Activated CD8-positive, alpha-beta memory T cell treated with anti-CD3 and anti-CD28 coated beads, Interleukin-2, amount 50 U/mL, for 24 hours (primary cell): ENCODE results near the gene FIZ1.
A peak's percentile ranks its signal among the peaks of the same experiment; 100 is the strongest.

Experiments
- DNase-seq: peaks from one replicate; pipeline ENCODE4 v3.0.0-alpha.2; 2020; ENCODE audit errors: extremely low read depth

The FIZ1 gene, protein sequence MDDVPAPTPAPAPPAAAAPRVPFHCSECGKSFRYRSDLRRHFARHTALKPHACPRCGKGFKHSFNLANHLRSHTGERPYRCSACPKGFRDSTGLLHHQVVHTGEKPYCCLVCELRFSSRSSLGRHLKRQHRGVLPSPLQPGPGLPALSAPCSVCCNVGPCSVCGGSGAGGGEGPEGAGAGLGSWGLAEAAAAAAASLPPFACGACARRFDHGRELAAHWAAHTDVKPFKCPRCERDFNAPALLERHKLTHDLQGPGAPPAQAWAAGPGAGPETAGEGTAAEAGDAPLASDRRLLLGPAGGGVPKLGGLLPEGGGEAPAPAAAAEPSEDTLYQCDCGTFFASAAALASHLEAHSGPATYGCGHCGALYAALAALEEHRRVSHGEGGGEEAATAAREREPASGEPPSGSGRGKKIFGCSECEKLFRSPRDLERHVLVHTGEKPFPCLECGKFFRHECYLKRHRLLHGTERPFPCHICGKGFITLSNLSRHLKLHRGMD

DNA sequence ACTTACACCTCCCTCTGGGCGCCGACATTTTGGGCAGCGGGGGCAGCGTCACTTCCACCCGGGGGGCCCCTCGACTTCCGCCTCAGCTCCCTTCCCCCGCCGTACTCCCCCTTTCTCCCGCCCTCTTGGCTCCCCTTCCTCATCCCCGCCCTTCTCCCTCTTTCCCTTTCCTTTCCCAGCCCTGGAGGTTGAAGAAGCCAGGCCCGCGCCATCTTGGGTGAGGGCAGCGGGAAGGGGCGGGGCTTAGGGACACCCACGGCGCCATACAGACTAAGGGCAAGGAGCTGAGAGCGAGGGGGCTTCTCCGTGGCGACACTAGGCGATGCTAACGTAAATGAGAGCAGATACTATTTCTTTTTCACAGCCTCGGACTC is at the start of gene FIZ1:
Gene FIZ1, minus strand, starts transcription at position 50 of the 374 bp plus-strand sequence. CDS start 1,652 bp downstream, outside the sequence.
- peak; percentile 94 for DNase-seq

DNA sequence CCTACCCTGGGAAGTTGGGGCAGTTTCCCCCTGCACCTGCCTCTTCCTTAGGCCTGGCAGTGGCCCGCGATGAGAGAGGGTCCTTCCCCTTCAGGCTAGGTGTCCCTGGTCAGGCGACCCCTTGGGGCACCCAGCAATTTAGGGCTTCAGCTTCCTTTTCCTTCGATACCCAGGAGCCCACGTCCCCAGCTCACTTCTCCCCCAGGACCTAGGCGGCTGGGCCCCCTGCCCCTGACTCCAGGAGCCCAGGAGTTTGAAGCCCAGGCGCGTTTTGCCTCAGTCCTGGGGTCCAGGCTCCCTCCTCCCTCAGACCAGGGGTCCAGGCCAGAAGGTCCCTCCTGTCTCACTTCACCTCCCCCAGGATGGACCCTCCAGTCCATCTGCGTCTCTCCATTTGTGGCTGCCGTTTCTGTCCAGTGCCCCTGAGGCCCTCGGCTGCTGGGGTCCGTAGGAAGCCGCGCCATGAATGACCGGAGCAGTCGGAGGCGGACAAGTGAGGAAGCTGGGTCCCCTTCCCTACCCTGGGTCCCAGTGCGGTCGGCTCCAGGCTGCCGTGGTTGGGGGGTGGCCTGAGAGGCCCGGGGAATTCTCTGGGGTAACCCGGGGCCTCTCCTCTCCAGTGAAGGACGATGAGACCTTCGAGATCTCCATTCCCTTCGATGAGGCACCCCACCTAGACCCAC is 49.4 kb upstream of the FIZ1 start:
- DNase-seq = no peak

DNA sequence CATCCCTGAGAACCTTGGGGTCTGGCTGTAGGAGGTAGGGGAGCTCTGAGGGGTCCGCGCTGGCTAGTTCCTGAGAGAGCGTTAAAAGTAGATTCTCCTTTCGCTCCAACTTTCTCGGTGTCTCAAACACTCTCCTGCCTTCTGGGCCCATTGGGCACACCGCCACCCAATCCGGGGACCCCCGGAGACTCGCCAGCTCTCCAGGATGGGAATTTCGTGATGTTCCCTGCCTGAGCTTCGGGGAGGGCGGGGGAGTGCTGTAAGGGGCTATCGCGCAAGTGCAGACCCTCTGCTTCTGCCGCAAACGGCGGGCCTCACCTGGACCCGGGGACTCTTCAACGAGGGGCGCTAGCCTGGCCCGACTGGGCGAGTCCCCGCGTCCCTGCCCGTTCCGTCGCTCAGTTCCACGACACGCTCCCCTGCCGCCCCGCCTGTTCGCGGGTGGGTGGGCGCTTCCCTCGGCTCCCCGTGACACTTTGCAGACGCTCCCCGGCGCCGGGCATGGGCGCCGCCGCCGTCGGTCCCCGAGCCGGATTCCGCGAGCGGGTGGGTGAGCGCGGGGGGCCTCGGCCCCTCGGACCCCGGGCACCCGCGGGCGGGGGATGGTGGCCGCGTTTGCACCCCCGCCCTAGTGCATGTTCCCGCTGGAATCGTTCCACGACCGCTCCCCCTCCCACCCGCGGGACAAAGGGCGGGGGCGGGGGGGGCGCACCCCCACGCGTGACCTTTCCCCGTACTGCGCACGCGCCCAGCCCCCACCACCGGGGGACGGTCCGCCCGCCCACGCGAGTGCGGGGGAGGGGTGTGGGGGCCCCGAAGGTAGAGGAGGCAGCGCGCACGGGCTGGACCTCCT is 48.6 kb upstream of the FIZ1 start, which contains the start of gene CCDC106:
Gene CCDC106, plus strand, starts transcription at position 481 of the 853 bp plus-strand sequence. CDS start 835 bp downstream, outside the sequence.
- no peak for DNase-seq

DNA sequence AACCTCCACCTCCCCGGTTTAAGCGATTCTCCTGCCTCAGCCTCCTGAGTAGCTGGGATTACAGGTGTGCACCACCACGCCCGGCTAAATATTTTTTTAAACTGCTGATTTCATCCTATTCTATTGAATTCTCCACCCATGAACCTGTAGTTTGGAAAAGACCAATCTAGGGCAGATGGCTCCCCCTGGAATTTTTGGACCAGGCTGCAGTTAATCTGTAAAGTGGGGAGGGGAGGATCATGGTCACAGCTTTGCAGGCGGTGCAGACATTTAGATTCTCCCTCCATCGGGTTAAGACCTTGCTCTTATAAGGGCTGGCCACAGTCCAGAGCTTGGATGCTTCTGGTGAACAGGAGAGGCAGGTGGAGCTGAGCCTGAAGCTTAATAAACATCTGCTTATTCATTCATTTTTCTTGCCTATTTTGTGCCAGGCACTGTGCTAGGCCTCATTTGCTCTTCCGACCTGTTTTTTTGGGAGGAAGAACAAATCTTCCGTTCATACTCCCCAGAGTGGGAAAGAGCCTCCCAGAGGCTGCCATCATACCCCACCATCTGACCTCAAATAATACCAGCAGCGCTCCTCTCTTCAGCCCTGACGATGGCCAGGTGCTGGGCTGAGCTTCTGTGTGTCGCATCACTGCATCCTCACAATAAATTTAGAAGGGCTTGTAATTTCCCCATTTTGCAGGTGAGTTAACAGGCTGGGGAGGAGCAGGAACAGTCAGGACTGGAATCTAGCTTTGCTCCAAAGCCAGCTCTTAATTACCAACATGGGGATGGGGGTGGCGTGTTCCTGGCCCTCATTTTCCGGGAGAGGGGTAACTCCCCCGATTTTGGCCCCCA is 47.8 kb upstream of the FIZ1 start:
- DNase-seq = no peak

DNA sequence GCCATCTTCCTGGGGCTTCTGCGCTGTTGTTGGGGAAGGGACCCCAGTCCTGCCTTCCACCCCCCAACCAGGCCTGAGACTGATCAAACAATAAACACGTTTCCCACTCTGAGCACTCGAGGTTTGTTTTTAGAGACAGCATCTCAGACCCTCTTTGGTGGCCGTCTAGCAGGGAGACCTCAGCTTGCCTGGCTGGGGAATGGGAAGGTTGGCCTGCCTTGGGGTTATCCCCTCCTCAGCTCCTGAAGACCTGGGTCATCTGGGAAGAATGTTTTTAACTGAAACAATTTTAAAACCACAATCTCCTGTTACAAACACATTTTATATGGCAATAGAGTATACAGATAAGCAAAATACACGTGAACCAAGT is 46.2 kb upstream of the FIZ1 start:
- DNase-seq = no peak

DNA sequence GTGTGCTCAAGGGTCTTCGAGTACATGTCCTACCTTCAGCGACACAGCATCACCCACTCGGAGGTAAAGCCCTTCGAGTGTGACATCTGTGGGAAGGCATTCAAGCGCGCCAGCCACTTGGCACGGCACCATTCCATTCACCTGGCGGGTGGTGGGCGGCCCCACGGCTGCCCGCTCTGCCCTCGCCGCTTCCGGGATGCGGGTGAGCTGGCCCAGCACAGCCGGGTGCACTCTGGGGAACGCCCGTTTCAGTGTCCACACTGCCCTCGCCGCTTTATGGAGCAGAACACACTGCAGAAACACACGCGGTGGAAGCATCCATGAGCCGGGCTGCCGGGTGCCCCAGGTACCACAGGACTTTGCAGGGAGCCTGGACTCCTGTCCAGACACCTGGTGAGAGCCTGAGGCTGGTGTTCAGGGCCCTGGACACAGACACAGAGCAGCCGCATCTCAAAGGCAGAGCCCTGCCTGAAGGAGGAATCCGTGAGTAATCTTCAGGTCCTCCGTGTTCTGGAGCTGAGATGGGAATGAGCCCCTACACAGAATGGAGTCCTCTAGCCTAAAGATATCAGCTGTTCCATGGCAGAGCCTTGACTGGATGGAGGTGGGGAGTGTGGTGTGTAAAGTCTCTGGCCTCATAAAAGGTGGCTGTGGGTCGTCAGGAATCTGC is 45.7 kb upstream of the FIZ1 start:
- no peak for DNase-seq

DNA sequence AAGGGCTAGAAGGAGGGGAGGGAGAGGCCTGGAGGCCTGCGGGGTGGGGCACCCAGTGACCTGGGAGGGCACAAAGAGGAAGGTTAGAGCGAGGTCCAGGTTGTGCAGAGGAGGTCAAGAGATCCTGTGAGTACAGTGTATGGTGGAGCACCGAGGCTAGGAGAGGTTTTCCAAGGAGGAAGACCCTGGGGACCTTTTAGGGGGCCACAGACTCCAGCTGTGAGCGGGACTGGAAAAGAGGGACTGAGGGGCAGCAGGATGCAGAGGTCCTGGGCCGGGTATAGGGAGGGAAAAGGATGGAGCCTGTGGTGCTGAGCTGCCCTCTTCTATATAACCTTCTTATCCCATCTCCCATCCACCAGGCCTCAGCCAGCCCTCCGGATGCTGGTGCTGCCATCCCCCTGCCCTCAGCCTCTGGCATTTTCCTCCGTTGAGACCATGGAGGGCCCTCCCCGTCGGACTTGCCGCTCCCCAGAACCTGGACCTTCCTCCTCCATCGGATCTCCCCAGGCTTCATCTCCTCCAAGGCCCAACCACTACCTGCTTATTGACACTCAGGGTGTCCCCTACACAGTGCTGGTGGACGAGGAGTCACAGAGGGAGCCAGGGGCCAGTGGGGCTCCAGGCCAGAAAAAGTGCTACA is 45.0 kb upstream of the FIZ1 start:
- DNase-seq = no peak

DNA sequence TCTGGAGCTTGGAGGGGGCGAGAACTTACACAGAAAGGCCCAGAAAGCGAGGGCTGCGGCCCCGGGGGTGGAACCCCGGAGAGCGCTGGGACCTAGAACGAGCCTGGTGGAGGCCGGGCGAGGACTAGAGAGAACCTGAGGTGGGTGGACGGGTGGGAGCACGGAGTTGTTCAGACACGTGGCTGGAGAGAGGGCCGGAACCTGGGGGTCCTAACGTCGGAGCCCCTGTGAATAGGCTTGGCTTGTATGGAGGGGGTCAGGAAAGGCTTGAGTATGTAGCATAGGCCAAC is 44.5 kb upstream of the FIZ1 start:
- DNase-seq = no peak

DNA sequence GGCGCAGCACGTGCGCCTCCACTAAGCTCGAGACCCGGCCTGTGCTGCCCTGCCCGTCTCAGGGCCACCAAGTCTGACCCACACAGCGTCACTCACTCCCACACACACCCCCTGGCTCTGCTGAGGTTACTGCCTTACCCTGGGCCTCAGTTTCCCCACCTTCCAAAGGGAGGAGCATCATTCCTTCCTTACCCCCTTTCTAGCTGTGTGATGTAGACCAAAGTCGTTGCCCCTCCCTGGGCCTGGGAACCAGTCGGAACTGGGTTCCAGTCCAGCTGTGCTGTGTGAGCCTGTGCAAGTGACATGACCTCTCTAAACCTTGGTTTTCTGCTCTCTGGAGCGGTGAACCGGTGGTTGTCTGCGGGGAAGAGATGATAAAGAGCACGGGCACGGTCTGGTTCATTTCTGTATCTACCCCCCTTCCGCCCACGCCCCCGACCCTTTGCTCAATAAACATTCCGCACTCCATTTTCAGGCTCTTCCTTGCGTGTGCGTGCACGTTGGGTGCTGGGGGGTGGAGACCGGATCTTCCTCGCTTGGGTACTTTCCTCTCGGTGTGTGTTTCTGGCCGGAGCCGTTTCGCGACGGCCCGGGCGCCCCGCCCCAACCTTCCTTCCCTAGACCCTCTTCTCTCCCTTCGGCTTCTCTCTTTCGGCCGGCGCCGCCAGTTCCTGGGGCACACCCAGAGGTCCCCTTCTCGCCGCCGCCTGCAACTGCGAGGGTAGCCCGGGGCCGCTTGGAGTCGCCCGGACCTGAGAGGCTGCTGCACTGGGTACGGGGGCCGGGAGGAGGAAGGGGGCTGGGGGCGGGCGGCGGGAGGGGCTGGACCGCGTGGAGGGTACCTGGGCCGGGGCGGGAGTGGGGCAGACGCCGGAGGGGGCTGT is 43.9 kb upstream of the FIZ1 start, which contains the start of gene ZNF581:
Gene ZNF581, plus strand, starts transcription at position 647 of the 884 bp plus-strand sequence. CDS start 923 bp downstream, outside the sequence.
- DNase-seq = no peak

DNA sequence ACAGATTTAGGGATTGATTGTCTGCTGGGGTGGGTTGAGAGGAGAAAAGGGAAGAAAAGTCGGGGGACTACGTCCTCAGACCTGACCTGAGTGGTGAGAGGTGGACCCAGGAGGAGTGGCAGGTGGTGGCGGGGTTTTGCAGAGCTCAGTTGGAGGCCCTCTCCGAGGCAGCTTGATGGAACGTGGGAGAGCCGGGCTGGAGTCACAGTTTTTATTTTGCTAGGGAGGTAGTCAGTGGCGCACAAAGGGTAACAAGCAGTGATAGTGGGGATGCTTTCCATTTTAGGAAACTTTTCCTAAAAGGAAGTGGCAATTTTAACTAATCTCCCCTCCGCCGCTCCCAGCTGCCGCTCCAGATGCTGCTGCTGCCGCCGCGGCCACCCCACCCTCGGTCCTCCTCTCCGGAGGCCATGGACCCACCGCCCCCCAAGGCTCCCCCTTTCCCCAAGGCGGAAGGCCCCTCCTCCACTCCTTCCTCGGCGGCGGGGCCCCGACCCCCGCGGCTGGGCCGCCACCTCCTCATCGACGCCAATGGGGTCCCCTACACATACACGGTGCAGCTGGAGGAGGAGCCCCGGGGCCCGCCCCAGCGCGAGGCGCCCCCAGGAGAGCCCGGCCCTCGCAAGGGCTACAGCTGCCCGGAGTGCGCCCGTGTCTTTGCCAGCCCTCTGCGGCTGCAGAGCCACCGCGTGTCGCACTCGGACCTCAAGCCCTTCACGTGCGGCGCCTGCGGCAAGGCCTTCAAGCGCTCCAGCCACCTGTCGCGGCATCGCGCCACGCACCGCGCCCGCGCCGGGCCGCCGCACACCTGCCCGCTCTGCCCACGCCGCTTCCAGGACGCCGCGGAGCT is 43.1 kb upstream of the FIZ1 start:
- DNase-seq = no peak

DNA sequence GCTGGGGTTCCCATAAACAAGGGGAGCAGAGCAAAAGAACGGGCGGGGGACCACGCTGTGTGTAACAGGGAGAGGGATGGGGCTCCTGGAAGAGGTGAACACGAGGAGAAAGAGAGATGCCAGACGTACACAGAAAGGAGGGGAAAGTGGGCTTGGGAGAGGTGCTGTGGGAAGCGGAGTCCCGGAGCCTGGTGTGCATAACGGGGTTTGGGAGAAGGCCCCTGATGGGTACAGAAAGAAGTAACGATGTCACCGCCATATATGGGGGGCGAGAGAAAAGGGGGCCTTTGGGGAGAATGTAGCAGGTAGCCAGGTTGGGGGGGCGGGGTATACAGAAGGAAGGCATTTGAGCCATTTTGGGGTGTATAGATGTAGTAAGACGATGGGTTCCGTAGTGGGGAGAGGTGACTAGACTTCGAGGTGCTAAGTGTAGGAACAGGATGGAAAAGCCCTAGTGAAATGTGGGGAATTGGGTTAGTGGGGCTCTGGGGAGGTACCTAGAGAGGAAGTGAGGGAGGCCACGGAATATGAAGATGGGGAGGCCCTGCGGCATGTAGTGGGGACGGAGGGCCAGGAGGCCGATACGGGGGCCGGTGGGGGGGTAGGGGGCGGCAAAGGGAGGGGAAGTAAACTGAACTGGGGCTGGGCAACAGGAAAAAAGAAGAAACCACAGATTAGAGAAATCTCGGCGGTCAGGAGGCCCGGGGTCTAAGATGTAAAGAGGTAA is 42.3 kb upstream of the FIZ1 start:
- no peak for DNase-seq

DNA sequence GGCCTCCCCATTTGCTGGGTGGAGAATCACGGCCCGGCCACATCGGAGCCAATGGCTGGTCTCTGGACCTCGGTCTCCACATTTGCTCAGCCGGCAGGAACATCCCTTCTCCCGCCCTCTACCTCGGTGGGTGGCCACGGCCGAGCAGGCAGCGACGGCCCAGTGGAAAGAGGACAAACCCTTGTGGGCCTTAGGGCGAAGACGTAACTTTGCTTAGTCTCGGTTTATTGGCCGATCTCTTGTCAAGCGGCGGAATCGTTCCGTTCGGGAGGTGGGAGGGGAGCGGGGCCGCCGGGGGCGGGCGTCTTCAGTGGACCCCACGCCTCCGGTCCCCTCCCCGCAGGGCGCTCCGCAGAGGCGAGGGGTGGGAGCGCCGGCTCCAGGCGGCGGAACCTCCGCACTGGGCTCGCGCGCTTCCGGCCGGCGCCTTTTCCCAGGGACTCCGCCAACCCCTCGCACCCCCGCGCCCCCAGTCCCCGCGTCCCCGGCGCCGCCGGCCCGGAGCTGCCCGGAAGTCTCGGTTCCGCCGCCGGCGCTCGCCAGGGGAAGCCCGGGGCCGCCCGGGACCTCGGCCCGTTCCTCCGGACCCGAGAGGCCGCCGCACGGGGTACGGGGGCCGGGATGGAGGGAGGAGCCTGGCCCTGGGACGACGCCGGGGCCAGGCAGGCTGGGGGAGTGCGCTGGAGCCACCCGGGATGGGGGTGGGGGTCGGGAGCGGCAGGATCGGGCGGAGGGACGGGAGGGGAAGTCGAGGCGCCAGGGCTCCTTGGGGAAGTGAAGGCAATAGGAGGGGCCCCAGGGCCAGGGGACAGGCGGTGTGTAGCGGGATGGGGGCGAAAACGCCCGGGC is 41.5 kb upstream of the FIZ1 start, which contains the start of gene ZNF580:
Gene ZNF580, plus strand, starts transcription at position 426 of the 849 bp plus-strand sequence. CDS start 1,507 bp downstream, outside the sequence.
- no peak for DNase-seq

DNA sequence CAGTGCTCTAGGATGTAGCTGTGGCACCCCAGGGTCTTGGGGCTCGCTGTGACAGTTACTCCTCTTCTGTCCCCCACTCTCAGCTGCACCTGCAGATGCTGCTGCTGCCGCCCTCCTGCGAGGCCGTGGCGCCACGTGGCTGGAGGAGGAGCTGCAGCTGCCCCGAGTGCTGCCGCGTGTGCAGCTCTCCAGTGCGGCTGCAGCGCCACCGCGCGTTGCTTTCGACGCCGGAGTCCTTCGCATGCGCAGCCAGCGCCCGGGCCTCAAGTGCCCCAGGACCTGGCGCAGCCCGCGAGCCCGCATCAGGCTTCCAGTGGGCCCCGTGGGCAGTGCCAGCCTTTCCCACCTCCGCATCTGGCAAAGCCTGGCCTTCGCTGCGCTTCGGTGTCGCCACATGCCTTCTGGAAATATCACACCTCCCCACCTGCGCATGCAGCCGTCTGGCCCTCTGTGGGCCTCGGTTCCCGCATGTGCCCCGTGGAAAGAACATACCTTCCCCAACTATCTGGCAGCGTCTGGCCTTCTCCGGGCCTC is 40.8 kb upstream of the FIZ1 start:
- no peak for DNase-seq

DNA sequence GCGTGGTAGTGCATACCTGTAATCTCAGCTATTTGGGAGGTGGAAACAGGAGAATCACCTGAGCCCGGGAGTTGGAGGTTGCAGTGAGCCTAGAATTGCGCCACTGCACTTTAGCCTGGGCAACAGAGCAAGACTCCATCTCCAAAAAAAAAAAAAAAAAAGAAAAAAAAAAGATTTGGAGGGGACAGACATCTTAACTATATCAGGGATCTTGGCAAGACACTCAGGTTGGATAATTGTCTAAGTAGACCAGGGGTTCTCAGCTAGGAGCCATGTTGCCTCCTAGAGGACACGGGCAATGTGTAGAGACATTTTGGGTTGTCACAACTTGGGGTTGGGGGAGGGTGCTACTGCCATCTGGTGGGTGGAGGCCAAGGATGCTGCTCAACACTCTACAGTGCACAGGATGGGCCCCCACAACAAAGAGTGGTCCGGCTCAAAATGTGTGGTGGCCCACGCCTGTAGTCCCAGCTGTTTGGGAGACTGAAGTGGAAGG is 39.6 kb upstream of the FIZ1 start:
- no peak for DNase-seq

DNA sequence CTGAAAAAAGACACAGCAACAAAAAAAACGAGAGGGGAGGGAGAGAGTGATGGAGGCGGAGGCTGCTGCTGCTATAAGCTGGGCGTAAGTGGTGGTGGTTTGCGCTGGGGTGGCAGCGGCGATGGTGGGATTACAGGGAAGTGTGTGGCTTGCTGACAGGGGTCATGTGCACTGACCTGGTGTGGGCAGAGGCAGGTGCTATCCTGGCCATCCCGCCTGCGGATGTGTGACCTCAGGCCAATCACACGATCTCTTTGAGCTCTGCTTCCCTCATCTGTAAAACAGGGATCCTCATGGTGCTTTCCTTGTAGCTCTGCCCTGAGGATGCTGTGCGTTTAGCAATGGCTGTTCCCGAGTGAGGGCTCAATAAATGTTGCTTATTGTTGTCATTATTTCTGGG is 38.2 kb upstream of the FIZ1 start:
- no peak for DNase-seq

DNA sequence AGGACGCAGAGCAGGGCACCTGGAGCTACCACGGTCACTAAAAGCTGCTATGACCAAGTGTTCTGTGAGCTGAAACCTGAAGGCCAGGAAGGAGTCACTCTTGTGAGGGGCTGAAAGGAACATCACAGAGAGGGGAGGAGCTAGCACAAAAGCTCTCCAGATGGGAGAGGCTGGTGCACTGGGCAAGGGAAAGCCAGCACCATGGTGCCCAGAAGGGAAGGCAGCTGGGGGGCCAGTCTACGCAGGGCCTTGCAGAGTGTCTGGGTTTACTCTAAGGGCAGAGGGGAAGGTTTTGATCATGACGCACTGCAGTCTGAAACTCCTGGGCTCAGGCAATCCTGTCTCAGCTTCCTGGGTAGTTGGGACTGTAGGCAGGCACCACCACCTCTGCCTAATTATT is 37.4 kb upstream of the FIZ1 start:
- no peak for DNase-seq
